Lung (tissue), 13 donors: Measurements from ENCODE around the gene EPG5. TPM values are rescaled to one million over a fixed set of nuclear protein-coding genes. Genes with fewer than 3 reads are reported as not detected.

ENCODE experiments used
- ATAC-seq: fragments of 200-7000 bp; cut with Tn5 transposase; one replicate; pipeline ENCODE4 v1.9.1; 2020; ENCODE audit warnings: moderate number of reproducible peaks; ENCODE audit not compliant: insufficient read depth, low FRiP score
- DNase-seq, 3 donors: peaks; one replicate each; pipeline ENCODE4 v3.0.0-alpha.2; 2013 to 2017
- H3K27ac ChIP-seq, 2 donors: one replicate each; pipeline ENCODE4 v1.5.1; 2013; ENCODE audit warnings: mild to moderate bottlenecking in 2 of 2, moderate library complexity in 2 of 2, control low read depth in 1 of 2, inconsistent platforms in 1 of 2, low read depth in 1 of 2, low read length in 1 of 2
- H3K27me3 ChIP-seq, 3 donors: one replicate each; pipeline ENCODE4 v1.5.1; 2013; ENCODE audit warnings: low read length in 2 of 3; ENCODE audit not compliant: control insufficient read depth in 3 of 3, insufficient read depth in 3 of 3
- H3K36me3 ChIP-seq, 4 donors: one replicate each; pipeline ENCODE4 v1.5.1; 2013; ENCODE audit warnings: low read length in 4 of 4, mild to moderate bottlenecking in 1 of 4, moderate library complexity in 1 of 4; ENCODE audit not compliant: control insufficient read depth in 4 of 4, insufficient read depth in 4 of 4
- H3K4me1 ChIP-seq, 5 donors: one replicate each; pipeline ENCODE4 v1.5.1; 2013; ENCODE audit warnings: low read length in 5 of 5, mild to moderate bottlenecking in 2 of 5, moderate library complexity in 1 of 5; ENCODE audit not compliant: control insufficient read depth in 5 of 5, insufficient read depth in 5 of 5
- H3K4me3 ChIP-seq: one replicate; pipeline ENCODE4 v1.5.1; 2013; ENCODE audit warnings: mild to moderate bottlenecking, control low read depth, moderate library complexity
- H3K9ac ChIP-seq, 2 donors: one replicate each; pipeline ENCODE4 v1.5.1; 2013; ENCODE audit warnings: low read length in 2 of 2, control low read depth in 1 of 2; ENCODE audit not compliant: insufficient read depth in 1 of 2
- H3K9me3 ChIP-seq, 4 donors: one replicate each; pipeline ENCODE4 v1.5.1; 2013; ENCODE audit warnings: low read length in 3 of 4, mild to moderate bottlenecking in 1 of 4, moderate library complexity in 1 of 4; ENCODE audit not compliant: control insufficient read depth in 4 of 4, insufficient read depth in 3 of 4
- CTCF ChIP-seq: IDR thresholded peaks from 2 replicates; pipeline ENCODE4 v1.5.1; 2012; ENCODE audit warnings: mild to moderate bottlenecking; ENCODE audit errors: control extremely low read depth, extremely low read depth
- WGBS, 2 donors: extraction: QIAGEN DNeasy Blood & Tissue Kit; methylation state at CpG; one replicate each; pipeline ENCODE4 v1.1.7; 2013; 5-methylcytosine and 5-hydroxymethylcytosine counted together
- polyA plus RNA-seq, 2 donors: library from polyadenylated mRNA; stranded (reverse); fragments of 200-250 nt; gene quantifications; one replicate each; pipeline ENCODE4 v1.2.1, GENCODE V29; 2013
- small RNA-seq: library from RNA; depleted of rRNA; stranded (forward); fragments of <200 nt; gene quantifications from one replicate; pipeline ENCODE3, GENCODE V24; 2014; ENCODE audit warnings: low replicate concordance
- total RNA-seq, 2 donors: library from RNA; depleted of rRNA in 1 of 2; stranded (reverse); fragments of >200 nt in 1 of 2; gene quantifications; one replicate each; pipeline ENCODE4 v1.2.1, GENCODE V29; 2014 to 2021
- donor health status: control.
- donor health status: control.
- donor health status: Bipolar disorder and iron deficiency.
- donor health status: healthy.
- donor health status: DM: yes; HTN: yes; CAD: no.

The EPG5 gene
- total and polyA plus RNA-seq, 4 donors, result 7.0 to 64.5 (median 20.9) TPM

GRCh38 chr18:45802814-45803492 lies 164.2 kb downstream of the EPG5 start:
- no peaks in the 10 kb centered on the region for H3K27me3 ChIP-seq
- no peak overlapping the region for H3K27ac ChIP-seq
- H3K9me3 ChIP-seq, result peaks cover 0 to 4% (median 1%) of the 10 kb centered on the region in 4 donors
- no peak for TF ChIP-seq CTCF
- DNase-seq, result no peak
- no peak for ATAC-seq
- H3K9ac ChIP-seq, result no peak overlapping the region
- no peak overlapping the region for H3K4me3 ChIP-seq
- 64 to 82% methylated on average over 2 of the region's 2 CpGs for WGBS, 2 donors
- no peaks in the 10 kb centered on the region for H3K36me3 ChIP-seq
- no peaks in the 10 kb centered on the region for H3K4me1 ChIP-seq

- no peak overlapping the region for H3K4me3 ChIP-seq
- no peaks in the 10 kb centered on the region for H3K4me1 ChIP-seq
- no peak for DNase-seq
- 96 to 100% methylated on average over 1 of the region's 1 CpG for WGBS, 2 donors
- no peak overlapping the region for H3K27ac ChIP-seq
- no peak for TF ChIP-seq CTCF
- no peaks in the 10 kb centered on the region for H3K36me3 ChIP-seq
- no peak overlapping the region for H3K9ac ChIP-seq
- peaks cover 0 to 4% (median 1%) of the 10 kb centered on the region in 4 donors for H3K9me3 ChIP-seq
- H3K27me3 ChIP-seq, result no peaks in the 10 kb centered on the region
- ATAC-seq, result no peak
Measured at GRCh38 chr18:45801416-45802004, 165.6 kb downstream of the EPG5 start.

Small RNAs within 50 kb of the gene (small RNA-seq; reads per million reads assigned to genes)
- not detected for gene RN7SKP26

Other genes starting within 250 kb of the EPG5 start
- 10 to 100 TPM in 1 of 2 donors, 1 to 10 TPM in 1; 1.7 to 10.5 TPM for gene SLC14A1, start 243.1 kb downstream of the EPG5 start, total RNA-seq
- gene SLC14A1, start 243.1 kb downstream of the EPG5 start, polyA plus RNA-seq, result under 1 TPM; 0.31 to 0.39 TPM
- under 1 TPM; 0.64 to 0.91 TPM for gene SIGLEC15, start 141.7 kb downstream of the EPG5 start, total RNA-seq
- gene SIGLEC15, start 141.7 kb downstream of the EPG5 start, polyA plus RNA-seq, result under 1 TPM; 0.04 to 0.72 TPM
- 10 to 100 TPM; 11.2 to 14.4 TPM for gene PSTPIP2, start 104.9 kb upstream of the EPG5 start, total RNA-seq
- 10 to 100 TPM in 1 of 2 donors, 1 to 10 TPM in 1; 7.5 to 49.1 TPM for gene PSTPIP2, start 104.9 kb upstream of the EPG5 start, polyA plus RNA-seq
- gene ATP5F1A, start 131.0 kb upstream of the EPG5 start, total RNA-seq, result 100 to 1,000 TPM; 265 to 389 TPM
- 100 to 1,000 TPM; 175 to 320 TPM for gene ATP5F1A, start 131.0 kb upstream of the EPG5 start, polyA plus RNA-seq
- 10 to 100 TPM; 17.2 to 23.5 TPM for gene HAUS1, start 137.1 kb upstream of the EPG5 start, total RNA-seq
- 10 to 100 TPM; 16.8 to 27.7 TPM for gene HAUS1, start 137.1 kb upstream of the EPG5 start, polyA plus RNA-seq